Mucosa of descending colon (tissue), 3 donors: ENCODE results near the gene PHF12. TPM values are rescaled to one million over a fixed set of nuclear protein-coding genes. Genes with fewer than 3 reads are reported as not detected.

Source experiments
- ATAC-seq: fragments of 200-7000 bp; cut with Tn5 transposase; one replicate; pipeline ENCODE4 v1.9.1; 2020; ENCODE audit warnings: mild to moderate bottlenecking, moderate library complexity
- DNase-seq, 3 donors: peaks; one replicate each; pipeline ENCODE4 v3.0.0-alpha.2; 2020
- H3K36me3 ChIP-seq: fragments of 200-600 bp; one replicate; pipeline ENCODE4 v1.8.0; 2021; ENCODE audit warnings: low read depth, mild to moderate bottlenecking
- H3K4me1 ChIP-seq: fragments of 200-600 bp; one replicate; pipeline ENCODE4 v1.8.0; 2021; ENCODE audit warnings: low read depth, mild to moderate bottlenecking
- H3K4me3 ChIP-seq: fragments of 200-600 bp; one replicate; pipeline ENCODE4 v1.8.0; 2021; ENCODE audit warnings: mild to moderate bottlenecking
- H3K9me3 ChIP-seq: fragments of 200-600 bp; one replicate; pipeline ENCODE4 v1.8.0; 2021; ENCODE audit warnings: mild to moderate bottlenecking
- intact Hi-C, 2 donors: fragments of 100-400 bp; cut with DNase I in 1 of 2; cut with micrococcal nuclease in 1 of 2; formaldehyde crosslinking; loops; one replicate each; pipeline versions ENCODE4 v1.11.0 to v1.11.1; 2022; cut with DNase I, micrococcal nuclease
- total RNA-seq, 3 donors: library from RNA; stranded (reverse); fragmentation: NEBNext Ultra II Directional in 2 of 3; extraction: Animal tissue kit (Norgen Biotek cat#: 25700) in 2 of 3; gene quantifications; one replicate each; pipeline versions ENCODE4 v1.2.1 to v1.2.4, GENCODE V29; 2021 to 2023
- TF ChIP-seq, protein P1 (sequence below): fragments of 200-600 bp; IDR thresholded peaks from one replicate; pipeline ENCODE4 v1.8.0; 2022; ENCODE audit warnings: antibody characterized with exemption, mild to moderate bottlenecking
- donor health status: DM: no; HTN: no; CAD: no; lungs with moderate emphysema.
- donor health status: DM: no; HTN: no; CAD: no.
- donor health status: DM: no; HTN: yes; CAD: no.

The PHF12 gene
- total RNA-seq, 3 donors from 2014 or later = 35.9 to 59.7 (median 39.2) TPM

- ATAC-seq (no peak), DNase-seq (no peak)
- TF ChIP-seq, protein P1, sequence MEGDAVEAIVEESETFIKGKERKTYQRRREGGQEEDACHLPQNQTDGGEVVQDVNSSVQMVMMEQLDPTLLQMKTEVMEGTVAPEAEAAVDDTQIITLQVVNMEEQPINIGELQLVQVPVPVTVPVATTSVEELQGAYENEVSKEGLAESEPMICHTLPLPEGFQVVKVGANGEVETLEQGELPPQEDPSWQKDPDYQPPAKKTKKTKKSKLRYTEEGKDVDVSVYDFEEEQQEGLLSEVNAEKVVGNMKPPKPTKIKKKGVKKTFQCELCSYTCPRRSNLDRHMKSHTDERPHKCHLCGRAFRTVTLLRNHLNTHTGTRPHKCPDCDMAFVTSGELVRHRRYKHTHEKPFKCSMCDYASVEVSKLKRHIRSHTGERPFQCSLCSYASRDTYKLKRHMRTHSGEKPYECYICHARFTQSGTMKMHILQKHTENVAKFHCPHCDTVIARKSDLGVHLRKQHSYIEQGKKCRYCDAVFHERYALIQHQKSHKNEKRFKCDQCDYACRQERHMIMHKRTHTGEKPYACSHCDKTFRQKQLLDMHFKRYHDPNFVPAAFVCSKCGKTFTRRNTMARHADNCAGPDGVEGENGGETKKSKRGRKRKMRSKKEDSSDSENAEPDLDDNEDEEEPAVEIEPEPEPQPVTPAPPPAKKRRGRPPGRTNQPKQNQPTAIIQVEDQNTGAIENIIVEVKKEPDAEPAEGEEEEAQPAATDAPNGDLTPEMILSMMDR = no peak
- H3K36me3 ChIP-seq = no peaks in the 10 kb centered on the region
- intact Hi-C loops = no loop called here
- H3K4me3 ChIP-seq = no peak overlapping the region
- H3K9me3 ChIP-seq = no peaks in the 10 kb centered on the region
- H3K4me1 ChIP-seq = no peaks in the 10 kb centered on the region
These were observed 37.2 kb upstream of the PHF12 start for GRCh38 chr17:28988475-28988874.

GRCh38 chr17:28986714-28987655 is 35.7 kb upstream of the PHF12 start:
- H3K9me3 ChIP-seq = no peaks in the 10 kb centered on the region
- no peak overlapping the region for H3K4me3 ChIP-seq
- ATAC-seq = peak; percentile 7
- intact Hi-C loops = no loop called here
- H3K4me1 ChIP-seq = no peaks in the 10 kb centered on the region
- no peaks in the 10 kb centered on the region for H3K36me3 ChIP-seq
- TF ChIP-seq, protein P1 = no peak
- no peak for DNase-seq

DNA sequence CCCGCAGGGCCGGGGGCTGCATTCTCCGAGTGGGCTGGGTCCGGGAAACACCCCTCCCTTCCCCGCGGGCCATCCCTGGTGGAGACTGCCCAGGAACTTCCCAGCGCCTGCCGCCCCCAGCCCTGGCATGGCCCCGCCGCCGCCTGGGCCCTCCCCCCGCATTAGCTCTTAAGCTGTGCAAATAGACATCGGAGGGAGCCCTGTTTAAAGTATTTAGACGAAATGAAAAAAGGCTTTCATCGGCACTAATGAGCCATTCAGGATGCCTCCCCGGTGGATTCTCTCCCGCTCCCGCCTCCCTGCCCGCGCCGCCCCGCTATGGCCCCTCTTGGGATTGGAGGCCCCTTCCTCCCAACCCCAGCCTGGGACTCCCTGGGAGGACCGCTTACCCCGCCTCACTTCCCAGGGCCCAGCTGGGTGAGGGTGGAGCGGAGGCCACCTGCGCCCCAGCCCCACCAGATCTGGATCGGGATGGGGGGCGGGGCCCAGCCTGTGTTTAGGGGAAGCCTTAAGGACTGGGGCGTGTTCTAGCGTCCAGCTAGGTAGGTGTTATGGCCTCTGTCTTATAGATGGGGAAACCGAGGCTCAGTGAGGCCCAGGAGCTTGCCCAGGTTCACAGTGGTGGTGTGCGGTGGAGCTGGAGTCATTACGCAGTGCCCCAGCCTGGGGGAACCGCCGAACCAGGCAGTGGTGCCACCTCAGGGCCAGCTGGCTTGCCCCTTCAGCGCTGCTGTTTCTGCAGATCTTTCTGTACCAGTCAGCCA is 34.8 kb upstream of the PHF12 start:
- intact Hi-C loops = no loop called here
- Histone ChIP-seq H3K36me3 (no peaks in the 10 kb centered on the region), H3K4me3 (no peak overlapping the region), H3K9me3 (no peaks in the 10 kb centered on the region), H3K4me1 (no peaks in the 10 kb centered on the region)
- ATAC-seq = no peak
- TF ChIP-seq, protein P1 = no peak
- no peak for DNase-seq

DNA sequence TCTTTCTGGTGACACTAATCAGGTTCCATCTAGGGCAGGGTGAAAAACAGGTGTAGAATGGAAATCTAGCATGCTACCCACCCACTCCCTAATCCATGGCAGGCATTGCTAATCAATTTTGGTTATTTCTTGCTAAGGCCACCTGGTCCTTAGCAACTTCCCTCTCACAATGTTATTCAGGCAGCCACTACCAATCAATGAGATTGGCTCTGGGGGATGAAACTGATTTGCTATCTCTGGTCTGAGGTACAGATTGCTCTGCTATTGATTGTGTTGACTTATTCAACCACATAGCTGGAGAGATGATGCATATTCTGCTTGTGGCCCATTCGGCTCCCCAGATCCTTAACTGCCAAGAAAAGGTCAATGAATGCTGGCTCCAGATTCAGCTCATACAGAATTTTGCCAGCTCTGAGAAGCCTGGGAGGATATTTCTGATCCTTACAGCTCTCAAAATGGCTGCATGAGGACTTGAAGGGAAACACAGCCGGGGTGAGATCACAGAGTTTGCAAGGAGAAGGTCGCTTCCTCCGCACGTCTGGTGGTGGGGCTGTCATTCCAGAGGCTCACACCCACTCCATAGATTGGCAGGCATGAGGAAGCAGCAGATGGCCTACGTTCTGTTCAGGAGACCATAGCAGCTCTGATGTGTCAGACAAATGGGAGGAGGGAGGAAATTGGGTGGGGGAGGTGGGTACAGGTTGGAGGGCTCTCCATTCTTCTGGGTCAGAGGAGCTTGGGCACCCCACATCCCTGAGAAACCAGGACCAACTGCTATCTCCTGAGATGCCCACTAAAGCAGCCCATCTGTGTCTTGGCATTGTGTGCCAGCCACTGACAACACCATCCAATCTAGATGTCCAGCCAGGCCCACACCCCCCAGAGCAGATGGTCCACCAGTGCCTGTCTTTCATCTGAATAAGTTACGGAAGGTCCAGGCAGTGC is 32.2 kb upstream of the PHF12 start:
- no peak for DNase-seq
- TF ChIP-seq, protein P1 = no peak
- Histone ChIP-seq H3K9me3 (no peaks in the 10 kb centered on the region), H3K4me1 (no peaks in the 10 kb centered on the region), H3K36me3 (no peaks in the 10 kb centered on the region), H3K4me3 (no peak overlapping the region)
- intact Hi-C loops = no loop called here
- no peak for ATAC-seq

GRCh38 chr17:28982131-28982793 is 30.9 kb upstream of the PHF12 start:
- TF ChIP-seq, protein P1 = no peak
- peak in 1 of 3 donors; percentile 35 for DNase-seq
- peak; percentile 77 for ATAC-seq
- no peaks in the 10 kb centered on the region for H3K4me1 ChIP-seq
- H3K9me3 ChIP-seq = no peaks in the 10 kb centered on the region
- intact Hi-C loops = no loop called here
- H3K36me3 ChIP-seq = no peaks in the 10 kb centered on the region
- H3K4me3 ChIP-seq = no peak overlapping the region
